Activated naive CD4-positive, alpha-beta T cell treated with anti-CD3 and anti-CD28 coated beads for 36 hours (primary cell): ENCODE data around the gene LGALS9B. TPM values are rescaled to one million over a fixed set of nuclear protein-coding genes. Genes with fewer than 3 reads are reported as not detected.
"Not testable (repeated sequence)": the region's sequence is repeated elsewhere in the genome, so short reads cannot be mapped to it uniquely, and the experiment has no call there.

Experiments
- CTCF ChIA-PET: fragments of 350-600 bp; sonication (Branson Sonifier 250); formaldehyde crosslinking; loops from one replicate; lab custom pipeline; 2021; ENCODE audit warnings: antibody characterized with exemption; lab: Charles Lee
- DNase-seq: peaks from one replicate; pipeline ENCODE4 v3.0.0-alpha.2; 2020
- H3K27ac Mint-ChIP-seq: one replicate; pipeline ENCODE4 v1.8.0; 2021; ENCODE audit warnings: mild to moderate bottlenecking, mixed read lengths
- H3K27me3 Mint-ChIP-seq: one replicate; pipeline ENCODE4 v1.8.0; 2021; ENCODE audit warnings: low read depth, mixed read lengths
- H3K36me3 Mint-ChIP-seq: one replicate; pipeline ENCODE4 v1.8.0; 2021; ENCODE audit warnings: low read depth, mixed read lengths
- H3K4me1 Mint-ChIP-seq: one replicate; pipeline ENCODE4 v1.8.0; 2021; ENCODE audit warnings: low read depth, mixed read lengths
- H3K4me3 Mint-ChIP-seq: one replicate; pipeline ENCODE4 v1.8.0; 2021; ENCODE audit warnings: mild to moderate bottlenecking, moderate library complexity, mixed read lengths
- H3K9me3 Mint-ChIP-seq: one replicate; pipeline ENCODE4 v1.8.0; 2021; ENCODE audit warnings: mixed read lengths
- intact Hi-C: fragments of 100-400 bp; cut with micrococcal nuclease; formaldehyde crosslinking; loops from one replicate; pipeline ENCODE4 v1.15.1; 2023
- total RNA-seq, 2 experiments: library from RNA; stranded (reverse); gene quantifications; one replicate each; pipeline ENCODE4 v1.2.3, GENCODE V29; 2021

Gene LGALS9B
- total RNA-seq, 2 experiments from 2014 or later, result not detected

GRCh38 chr17:20462158-20462557 is 5.2 kb downstream of the LGALS9B start:
- H3K9me3 Mint-ChIP-seq, H3K4me3 Mint-ChIP-seq, DNase-seq, H3K4me1 Mint-ChIP-seq, CTCF ChIA-PET, intact Hi-C loops, H3K27ac Mint-ChIP-seq, H3K27me3 Mint-ChIP-seq, H3K36me3 Mint-ChIP-seq: not testable (repeated sequence)

- intact Hi-C loops, H3K4me1 Mint-ChIP-seq, H3K27me3 Mint-ChIP-seq, H3K4me3 Mint-ChIP-seq, H3K9me3 Mint-ChIP-seq, H3K36me3 Mint-ChIP-seq, DNase-seq, CTCF ChIA-PET, H3K27ac Mint-ChIP-seq: not testable (repeated sequence)
Observed at GRCh38 chr17:20457848-20458381, 9.4 kb downstream of the LGALS9B start.

GRCh38 chr17:20455106-20455505 is 12.2 kb downstream of the LGALS9B start:
- H3K4me3 Mint-ChIP-seq, DNase-seq, CTCF ChIA-PET, H3K27me3 Mint-ChIP-seq, H3K36me3 Mint-ChIP-seq, H3K27ac Mint-ChIP-seq, intact Hi-C loops, H3K9me3 Mint-ChIP-seq, H3K4me1 Mint-ChIP-seq: not testable (repeated sequence)

GRCh38 chr17:20453820-20454434 is 13.4 kb downstream of the LGALS9B start:
- DNase-seq, intact Hi-C loops, H3K27me3 Mint-ChIP-seq, H3K4me3 Mint-ChIP-seq, H3K4me1 Mint-ChIP-seq, CTCF ChIA-PET, H3K27ac Mint-ChIP-seq, H3K36me3 Mint-ChIP-seq, H3K9me3 Mint-ChIP-seq: not testable (repeated sequence)

GRCh38 chr17:20450852-20451251 is 16.5 kb downstream of the LGALS9B start:
- H3K27ac Mint-ChIP-seq, CTCF ChIA-PET, H3K4me3 Mint-ChIP-seq, H3K9me3 Mint-ChIP-seq, intact Hi-C loops, H3K27me3 Mint-ChIP-seq, H3K4me1 Mint-ChIP-seq, H3K36me3 Mint-ChIP-seq: not testable (repeated sequence)
- DNase-seq, result peak; percentile 68

GRCh38 chr17:20447534-20448321 is 19.6 kb downstream of the LGALS9B start:
- H3K4me1 Mint-ChIP-seq, H3K4me3 Mint-ChIP-seq, H3K9me3 Mint-ChIP-seq, CTCF ChIA-PET, H3K27me3 Mint-ChIP-seq, DNase-seq, H3K27ac Mint-ChIP-seq, H3K36me3 Mint-ChIP-seq, intact Hi-C loops: not testable (repeated sequence)

- not testable (repeated sequence) for H3K4me1 Mint-ChIP-seq
Observed at GRCh38 chr17:20446895-20447294, 20.4 kb downstream of the LGALS9B start.

GRCh38 chr17:20444581-20445236 is 22.6 kb downstream of the LGALS9B start:
- CTCF ChIA-PET, H3K27ac Mint-ChIP-seq, DNase-seq, H3K4me1 Mint-ChIP-seq, H3K9me3 Mint-ChIP-seq, H3K27me3 Mint-ChIP-seq, H3K4me3 Mint-ChIP-seq, H3K36me3 Mint-ChIP-seq, intact Hi-C loops: not testable (repeated sequence)

More at GRCh38 chr17:20446895-20447294, 20.4 kb downstream of the LGALS9B start:
- H3K36me3 Mint-ChIP-seq, H3K4me3 Mint-ChIP-seq, H3K27ac Mint-ChIP-seq, H3K9me3 Mint-ChIP-seq, CTCF ChIA-PET, H3K27me3 Mint-ChIP-seq, DNase-seq, intact Hi-C loops: not testable (repeated sequence)

- DNase-seq, H3K27ac Mint-ChIP-seq, H3K4me3 Mint-ChIP-seq, H3K27me3 Mint-ChIP-seq, CTCF ChIA-PET, intact Hi-C loops, H3K4me1 Mint-ChIP-seq, H3K9me3 Mint-ChIP-seq, H3K36me3 Mint-ChIP-seq: not testable (repeated sequence)
Observed at GRCh38 chr17:20444173-20444572, 23.2 kb downstream of the LGALS9B start.

- intact Hi-C loops, H3K9me3 Mint-ChIP-seq, H3K27ac Mint-ChIP-seq, DNase-seq, H3K4me3 Mint-ChIP-seq, H3K27me3 Mint-ChIP-seq, CTCF ChIA-PET, H3K36me3 Mint-ChIP-seq, H3K4me1 Mint-ChIP-seq: not testable (repeated sequence)
Observed at GRCh38 chr17:20443632-20444031, 23.7 kb downstream of the LGALS9B start.

- H3K27ac Mint-ChIP-seq, H3K4me1 Mint-ChIP-seq, intact Hi-C loops, H3K36me3 Mint-ChIP-seq, H3K27me3 Mint-ChIP-seq, H3K9me3 Mint-ChIP-seq, DNase-seq, CTCF ChIA-PET, H3K4me3 Mint-ChIP-seq: not testable (repeated sequence)
Observed at GRCh38 chr17:20440665-20441064, 26.7 kb downstream of the LGALS9B start.

- H3K36me3 Mint-ChIP-seq, H3K9me3 Mint-ChIP-seq, H3K27ac Mint-ChIP-seq, DNase-seq, CTCF ChIA-PET, H3K4me3 Mint-ChIP-seq, intact Hi-C loops, H3K4me1 Mint-ChIP-seq, H3K27me3 Mint-ChIP-seq: not testable (repeated sequence)
Observed at GRCh38 chr17:20435166-20435565, 32.2 kb downstream of the LGALS9B start.
